AG08396 (cell line): ENCODE results near the gene WNK3.

Source experiments
- DNase-seq: peaks from one replicate; pipeline ENCODE4 v3.0.0; 2012; ENCODE audit warnings: low spot score, mixed read lengths

WNK3 gene

DNA sequence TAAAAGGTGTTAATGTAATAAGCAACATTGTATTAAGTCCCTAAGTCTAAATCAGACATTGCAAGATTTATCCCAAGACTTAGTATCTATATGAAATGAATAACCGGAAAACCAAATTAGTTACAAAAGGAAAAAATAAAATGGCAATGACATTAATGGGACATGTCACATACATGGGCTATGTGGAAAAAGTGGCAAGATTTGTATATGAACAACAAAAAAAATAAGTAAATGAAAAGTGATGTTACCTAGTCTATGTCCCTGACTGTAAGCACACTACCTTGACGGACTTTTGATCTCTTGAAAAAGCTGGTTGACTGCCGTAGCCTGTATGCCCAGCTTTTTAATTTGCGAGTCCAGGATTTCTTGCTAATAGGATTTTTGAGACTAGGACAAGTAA, 119.3 kb downstream of the WNK3 start:
- no peak for DNase-seq

DNA sequence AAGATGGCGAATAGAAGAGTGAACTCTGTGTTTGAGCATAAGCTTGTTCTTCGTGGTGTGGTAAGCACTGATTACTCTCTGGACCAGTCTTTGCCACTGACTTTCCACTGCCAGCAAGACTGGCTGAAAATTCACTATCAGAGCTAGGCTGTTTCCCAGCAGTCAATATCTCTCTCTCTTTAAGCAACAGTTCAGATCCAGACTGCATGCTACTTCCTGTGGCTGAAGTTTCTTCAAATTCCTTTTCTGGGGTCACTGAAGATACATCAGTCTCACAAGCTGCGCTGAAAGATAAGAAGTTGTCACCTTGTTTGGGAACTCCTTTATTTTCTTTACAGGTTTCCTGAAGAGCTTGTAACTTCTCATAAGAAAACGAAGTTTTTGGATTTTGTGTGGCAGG, 120.8 kb downstream of the WNK3 start:
- DNase-seq, result no peak

DNA sequence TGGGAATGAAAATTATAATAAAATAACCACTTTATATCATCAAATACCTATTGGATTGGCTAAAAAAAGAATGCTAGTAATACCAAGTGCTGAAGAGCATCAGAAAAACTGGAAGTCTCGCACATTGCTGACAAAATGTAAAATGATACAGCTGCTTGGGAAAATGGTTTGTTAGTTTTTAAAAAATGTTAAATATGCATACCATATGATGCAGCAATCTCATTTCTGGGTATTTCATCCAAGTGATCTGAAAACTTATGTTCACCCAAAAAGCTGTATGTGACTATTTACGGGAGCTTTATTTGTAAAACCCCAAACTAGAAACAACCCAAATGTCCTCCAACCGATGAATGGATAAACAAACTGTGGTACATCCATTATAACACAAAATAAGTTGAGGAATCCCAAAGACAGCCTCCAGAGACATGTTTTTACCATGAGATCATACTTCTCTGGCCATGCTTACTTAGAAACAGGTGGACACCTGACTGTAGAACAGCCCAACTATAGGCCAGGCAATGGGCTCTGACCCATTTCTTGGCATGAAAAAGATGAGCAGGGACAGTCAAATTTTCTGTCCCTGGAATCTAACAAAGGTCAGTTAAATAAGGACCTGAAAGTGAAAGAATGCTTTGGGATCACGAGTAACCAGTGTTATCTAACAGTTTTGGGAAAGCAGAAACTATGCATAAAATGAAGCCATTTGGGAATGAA, 127.3 kb downstream of the WNK3 start:
- no peak for DNase-seq

DNA sequence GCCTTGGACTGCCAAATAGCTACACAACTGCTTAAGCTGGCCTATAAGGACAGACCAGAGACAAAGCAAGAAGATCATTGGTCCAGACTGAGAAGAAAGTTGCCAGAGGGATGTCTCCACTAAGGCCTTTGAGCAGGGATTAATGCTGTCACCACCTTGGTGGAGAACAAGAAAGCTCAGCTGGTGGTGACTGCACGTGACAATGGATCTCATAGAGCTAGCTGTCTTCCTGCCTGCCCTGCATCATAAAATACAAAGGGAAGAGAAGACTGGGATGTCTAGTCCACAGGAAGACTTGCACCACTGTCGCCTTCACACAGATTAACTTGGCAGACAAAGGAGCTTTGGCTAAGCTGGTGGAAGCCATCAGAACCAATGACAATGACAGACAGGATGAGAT, 134.3 kb downstream of the WNK3 start:
- no peak for DNase-seq

DNA sequence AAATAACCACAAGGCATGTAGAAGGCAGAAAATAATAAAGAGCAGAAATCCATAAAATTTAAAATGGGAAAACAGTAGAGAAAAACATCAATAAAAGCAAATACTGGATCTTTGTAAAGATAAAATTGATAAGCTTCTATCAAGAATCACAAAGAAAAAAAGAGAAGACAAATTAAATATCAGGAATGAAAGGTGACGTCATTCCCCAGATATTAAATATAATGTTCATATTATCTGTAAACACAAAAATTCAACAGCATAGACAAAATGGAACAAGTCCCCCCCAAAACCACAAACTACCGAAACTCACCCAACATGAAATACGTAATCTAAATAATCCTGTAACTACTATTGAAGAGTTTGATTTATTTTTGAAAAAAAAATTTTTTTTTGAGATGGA, 144.2 kb downstream of the WNK3 start:
- no peak for DNase-seq

DNA sequence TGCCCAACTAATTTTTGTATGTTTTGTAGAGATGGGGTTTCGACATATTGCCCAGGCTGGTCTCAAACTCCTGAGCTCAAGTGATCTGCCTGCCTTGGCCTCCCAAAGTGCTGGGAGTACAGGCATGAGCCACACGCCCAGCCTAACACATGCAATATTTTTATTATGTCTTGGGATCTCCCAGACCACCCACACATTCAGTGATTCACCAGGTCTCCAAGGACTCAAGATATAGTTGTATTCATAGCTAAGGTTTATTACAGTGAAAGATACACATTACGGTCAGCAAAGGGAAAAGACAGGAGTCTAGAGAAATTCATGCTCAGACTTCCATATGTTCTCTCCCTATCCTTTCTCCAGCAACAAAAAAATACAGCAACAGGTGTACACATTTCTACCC, 149.3 kb downstream of the WNK3 start:
- DNase-seq, result no peak

DNA sequence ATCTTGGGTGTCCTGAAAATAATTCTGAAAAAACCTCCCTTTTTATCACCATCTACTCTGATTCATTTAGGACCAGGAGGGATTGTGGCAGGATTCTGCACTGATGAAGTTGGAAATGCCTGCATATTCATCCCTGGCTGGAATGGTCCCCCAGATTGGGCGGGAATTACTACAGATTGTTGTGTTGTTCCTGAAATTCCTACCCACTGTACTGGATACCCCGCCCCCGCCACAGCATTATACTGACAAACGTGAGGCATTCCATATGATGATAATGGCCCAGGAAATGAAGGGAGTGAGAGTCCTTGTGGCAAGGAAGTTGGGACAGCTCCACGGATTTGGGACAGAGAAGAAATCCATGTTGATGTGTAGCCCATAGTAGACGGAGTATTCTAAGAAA, 159.6 kb downstream of the WNK3 start:
- no peak for DNase-seq

DNA sequence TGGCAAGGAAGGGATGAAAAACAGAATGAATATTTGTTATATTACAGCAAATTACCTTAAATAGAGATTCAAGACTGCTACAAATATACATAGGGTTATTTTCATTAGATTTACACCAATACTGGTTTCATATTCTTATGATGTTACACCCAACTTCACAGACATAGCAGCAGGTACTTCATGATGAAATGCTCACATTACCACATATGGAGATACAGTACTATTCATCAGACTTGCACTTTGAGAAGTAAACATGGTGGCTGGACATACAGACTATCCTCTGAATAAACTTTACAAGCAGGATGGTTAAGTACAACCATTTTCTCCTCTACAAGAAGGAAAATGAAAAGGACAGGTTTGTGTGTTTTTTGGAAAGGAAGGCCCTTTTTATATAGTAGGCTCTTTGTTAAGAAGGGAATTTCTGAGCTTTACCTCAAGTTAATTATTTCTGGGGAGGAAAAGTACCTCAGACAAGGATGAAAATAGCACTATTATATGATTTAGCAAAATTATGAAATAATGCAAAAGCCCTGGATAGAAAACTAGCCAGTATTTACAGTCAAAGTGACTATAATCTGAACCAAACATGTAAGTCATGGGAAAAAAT, 162.8 kb downstream of the WNK3 start:
- no peak for DNase-seq

DNA sequence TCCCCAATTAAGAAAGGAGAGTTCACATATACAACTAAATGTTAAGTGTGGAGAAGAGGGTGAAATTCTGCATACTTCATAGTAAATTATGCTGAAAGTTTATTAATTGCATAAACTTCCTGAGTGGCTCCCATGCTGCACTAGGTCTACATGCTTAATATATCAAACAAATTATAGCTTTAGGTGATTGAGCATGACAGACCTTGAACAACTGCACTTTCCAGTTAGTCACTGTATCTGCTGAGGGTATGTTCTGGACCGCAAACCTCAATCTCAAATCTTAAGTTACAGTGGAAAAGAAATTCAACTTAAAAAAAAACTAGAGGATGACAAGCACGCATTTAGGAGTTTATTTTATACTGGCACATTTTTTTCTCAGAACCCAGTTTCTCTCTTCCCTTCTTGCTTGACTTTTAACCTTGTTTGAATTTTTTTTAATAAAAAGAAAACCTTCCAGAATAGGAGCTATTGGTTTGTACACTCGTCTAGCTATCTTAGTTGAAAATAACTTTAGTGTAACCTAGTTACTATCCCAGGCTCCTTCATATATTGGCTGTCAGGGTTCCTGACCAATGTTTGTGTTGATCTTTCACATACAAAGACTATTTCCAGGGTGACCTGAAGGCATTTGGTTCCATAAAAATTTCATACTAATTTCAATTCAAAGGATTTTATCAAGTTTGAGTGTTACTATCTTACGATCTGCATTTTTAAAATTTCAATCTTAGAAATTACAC, 164.6 kb downstream of the WNK3 start:
- no peak for DNase-seq

DNA sequence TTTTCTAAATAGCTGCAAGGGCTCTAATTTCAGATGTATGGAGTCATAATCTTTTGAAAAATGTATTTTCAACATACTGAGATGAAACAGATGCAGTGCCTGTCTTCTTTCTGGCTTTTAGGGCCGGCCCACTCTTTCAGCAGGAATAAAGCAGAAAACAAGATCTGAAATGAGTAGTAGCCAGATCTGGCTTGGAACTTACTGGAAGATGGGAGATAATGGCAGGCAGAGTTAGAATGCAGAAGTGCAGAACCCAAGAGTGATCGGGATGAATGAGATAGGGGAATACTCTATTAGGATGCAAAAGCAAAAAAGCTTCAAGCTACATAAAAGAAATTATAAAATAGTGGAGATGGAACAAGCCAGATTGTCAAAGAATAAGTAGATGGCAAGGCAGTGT, 173.4 kb downstream of the WNK3 start:
- DNase-seq, result no peak

DNA sequence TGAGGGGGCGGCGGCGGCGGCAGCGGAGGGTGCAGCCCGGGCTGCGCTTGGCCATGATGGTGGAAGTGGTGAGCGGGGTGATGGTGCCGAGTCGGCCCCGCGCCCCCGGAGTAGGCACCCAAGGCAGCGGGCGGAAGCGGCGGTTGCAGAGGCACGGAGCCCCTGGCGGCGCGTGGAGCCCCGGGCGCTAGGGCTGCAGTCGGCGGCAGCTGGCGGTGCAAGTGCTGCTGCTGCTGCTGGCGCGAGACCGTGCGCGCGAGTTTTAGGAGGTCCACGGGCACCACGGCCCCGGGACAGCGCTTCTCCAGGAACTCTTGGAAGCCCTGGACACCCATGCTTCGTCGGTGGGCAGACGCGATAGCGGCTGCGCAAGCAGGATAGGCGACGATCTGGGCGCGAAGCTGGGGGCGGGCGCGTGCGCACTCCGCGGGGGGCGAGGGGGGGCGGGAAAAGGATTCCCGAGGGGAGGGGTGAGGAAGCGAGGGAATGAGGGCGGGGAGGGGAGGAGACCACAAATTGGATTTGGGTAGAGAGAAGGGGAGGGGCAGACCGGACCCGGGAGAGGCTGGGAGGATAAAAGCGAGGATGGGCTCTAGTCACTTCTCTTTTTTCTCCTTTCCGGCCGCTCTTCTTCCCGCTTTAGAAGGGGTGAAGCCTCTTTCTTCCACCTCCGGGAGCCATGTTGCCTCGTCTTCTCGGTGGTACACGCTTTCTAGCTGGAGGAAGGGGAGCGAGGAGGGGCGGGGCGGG, 174.8 kb downstream of the WNK3 start, which contains the start of gene FAM120C:
Gene FAM120C, minus strand, starts transcription at position 391 of the 750 bp plus-strand sequence. Its CDS starts 56 bp downstream, at position 335.
- peak; percentile 89 for DNase-seq

DNA sequence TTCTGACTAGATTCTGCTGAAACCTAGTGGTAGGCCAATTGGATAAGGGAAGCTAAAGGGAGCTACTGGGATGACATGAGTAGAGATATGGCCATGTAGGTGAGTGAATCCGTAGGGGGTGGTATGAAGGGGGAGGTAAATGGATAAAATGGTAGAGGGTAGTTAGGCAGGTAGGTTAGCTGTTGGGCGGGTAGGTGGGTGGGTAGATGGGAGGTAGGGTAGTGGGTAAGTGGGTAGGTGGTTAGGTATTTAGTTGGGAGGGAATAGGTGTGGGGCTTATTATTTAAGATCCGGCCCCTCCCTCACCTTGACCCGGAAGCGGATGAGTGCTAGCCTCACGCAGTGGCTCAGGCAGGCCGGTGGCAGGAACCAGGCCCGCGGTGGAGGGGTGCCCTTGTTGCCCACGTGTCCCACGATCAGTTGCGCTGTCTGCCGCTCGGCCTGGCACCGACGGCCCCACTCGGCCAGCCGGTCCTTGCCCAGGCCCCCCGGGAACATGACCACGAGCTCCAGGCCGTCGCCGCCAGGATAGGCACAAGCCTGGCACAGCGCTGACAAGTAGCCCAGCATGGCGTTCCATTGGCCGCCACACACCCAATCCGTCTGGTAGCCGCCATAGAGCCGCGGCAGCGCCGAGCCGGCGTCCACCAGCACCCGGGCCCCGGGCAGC, 175.5 kb downstream of the WNK3 start:
- DNase-seq, result peak; percentile 41

DNA sequence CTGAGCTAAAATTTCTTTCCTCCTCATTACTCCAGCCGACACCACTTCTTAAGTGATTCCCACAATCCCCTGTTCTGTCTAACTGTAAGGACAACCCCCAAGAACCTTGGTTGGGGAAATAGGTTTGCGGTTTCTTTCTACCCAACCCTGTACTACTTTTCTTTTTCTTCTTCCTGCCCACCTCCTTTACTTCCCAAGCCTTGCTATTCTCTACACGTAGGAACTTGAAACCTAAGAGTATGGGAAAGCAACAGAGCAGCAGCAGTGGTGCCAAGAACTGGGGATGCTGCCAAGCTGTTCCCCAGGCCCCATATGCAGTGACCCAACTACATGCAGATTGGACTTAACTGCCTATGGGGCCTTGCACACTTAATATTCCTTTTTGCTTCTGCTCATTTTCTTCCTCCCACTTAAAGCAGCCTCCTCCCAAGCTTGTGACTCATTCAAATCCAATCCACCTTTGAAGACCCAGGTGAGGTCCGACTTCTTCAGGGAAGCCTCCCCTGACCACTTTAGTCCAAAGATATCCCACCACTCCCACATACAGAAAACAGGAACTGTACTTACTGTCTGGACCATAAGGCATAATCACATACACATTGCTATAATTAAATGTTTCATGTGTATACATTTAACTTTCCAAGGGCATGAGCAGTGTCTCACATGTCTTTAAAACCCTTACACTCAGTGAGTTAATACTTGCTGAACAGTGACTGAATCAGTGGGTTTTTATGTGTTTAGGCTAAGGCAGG, 176.5 kb downstream of the WNK3 start:
- no peak for DNase-seq

DNA sequence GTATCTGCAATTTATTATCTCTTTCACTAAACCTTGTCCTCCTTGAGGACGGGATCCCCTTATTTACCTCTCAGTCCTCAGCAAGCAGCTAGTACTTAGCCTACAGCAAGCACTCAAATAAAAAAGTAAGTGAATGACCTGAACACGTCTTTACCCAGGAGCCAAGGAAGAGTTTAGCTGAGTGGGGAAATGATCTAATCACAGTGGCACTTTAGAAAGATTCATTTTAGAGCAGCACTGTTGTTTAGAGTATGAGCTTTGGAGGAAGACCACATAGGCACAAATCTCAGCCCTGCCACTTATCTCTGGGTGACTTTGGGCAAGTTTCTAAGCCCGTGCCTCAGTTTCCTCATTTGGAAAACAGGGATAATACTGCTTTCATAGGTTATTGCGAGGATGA, 177.4 kb downstream of the WNK3 start:
- peak; percentile 11 for DNase-seq

DNA sequence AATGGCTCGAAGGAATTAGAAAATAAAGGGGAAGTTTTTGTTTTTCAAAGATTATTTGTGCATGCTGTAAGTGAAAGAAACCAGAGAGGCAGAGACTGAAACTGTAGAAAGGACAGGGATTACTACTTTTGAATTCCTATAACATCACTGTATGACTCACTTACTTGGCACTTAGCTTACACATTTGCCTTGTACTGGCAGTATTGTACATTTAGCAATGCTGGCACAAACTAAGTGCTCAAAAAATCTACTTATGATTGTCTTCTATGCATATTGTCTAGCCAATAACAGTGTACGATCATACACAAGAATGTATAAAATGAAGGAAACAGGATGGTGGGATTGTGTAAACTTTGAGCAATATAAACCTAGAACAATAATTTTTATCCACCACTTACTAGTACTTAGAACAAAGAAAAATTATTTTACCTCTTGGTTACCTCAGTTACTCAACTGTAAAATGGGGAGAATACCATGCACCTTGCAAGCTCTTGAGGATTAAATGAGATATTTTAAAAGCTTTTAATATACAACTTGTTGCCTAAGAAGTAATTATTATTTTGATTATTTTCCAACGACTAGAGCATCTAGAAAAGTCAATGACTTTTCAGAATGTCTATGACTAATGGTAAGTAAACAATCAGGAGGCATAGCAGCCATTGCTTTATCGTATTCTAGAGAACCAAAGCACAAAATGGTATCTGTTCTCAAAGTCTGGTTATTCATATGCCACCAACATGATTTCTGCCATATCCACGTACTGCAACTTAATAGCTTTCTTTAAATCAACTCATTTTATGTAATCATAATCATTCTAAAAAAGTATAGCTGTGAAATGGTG, 179.5 kb downstream of the WNK3 start:
- peak; percentile 26 for DNase-seq

DNA sequence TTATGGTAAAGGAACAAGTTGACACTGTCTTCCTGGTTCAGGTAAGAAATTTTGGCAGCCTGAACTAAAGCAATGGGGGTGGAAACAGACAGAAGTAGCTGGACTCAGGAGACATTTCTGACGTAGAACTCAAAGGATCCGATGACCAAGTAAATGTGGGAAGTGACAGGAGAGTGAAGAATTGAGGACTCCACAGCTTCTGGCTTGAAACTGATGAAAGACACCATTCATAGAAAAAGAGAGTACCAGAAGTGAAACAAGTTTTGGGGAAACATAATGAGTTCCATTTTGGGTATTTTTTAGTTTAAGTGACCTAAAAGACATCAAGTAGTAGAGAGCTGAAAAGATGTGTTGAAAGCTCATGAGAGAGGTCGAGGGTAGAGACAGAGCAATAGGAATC, 180.5 kb downstream of the WNK3 start:
- no peak for DNase-seq

DNA sequence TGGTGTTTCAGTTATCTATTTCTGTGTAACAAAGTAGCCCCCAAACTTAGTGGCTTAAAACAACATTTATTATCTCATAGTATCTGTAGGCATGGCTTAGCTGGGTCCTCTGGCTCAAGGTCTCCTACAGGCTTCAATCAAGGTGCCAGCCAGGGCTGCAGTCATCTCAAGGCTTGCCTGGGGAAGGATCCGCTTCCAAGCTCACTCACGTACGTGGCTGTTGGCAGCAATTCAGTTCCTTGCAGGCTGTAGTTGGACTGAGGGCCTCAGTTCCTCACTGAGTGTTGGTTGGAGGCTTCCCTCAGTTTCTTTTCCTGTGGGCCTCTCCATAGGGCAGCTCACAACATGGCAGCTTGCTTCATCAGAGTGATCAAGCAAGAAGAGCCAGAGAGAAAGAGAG, 184.1 kb downstream of the WNK3 start:
- no peak for DNase-seq

DNA sequence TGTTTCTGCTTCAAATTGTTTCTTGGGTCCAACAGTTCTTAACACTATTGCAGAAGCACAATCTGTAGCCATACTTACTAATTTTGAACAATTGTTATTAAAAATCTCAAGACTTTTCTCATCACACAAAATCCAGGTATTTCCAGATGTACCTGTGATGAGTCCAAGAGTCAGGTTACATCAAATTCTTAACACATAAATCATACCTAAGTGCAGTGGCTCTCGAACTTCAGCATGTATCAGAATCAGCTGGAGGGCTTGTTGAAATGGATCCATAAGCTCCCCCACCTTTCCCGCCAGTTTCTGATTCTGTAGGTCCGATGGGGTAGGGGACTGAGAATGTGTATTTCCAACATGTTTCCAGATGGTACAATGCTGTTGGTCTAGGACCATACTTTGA, 185.4 kb downstream of the WNK3 start:
- no peak for DNase-seq

DNA sequence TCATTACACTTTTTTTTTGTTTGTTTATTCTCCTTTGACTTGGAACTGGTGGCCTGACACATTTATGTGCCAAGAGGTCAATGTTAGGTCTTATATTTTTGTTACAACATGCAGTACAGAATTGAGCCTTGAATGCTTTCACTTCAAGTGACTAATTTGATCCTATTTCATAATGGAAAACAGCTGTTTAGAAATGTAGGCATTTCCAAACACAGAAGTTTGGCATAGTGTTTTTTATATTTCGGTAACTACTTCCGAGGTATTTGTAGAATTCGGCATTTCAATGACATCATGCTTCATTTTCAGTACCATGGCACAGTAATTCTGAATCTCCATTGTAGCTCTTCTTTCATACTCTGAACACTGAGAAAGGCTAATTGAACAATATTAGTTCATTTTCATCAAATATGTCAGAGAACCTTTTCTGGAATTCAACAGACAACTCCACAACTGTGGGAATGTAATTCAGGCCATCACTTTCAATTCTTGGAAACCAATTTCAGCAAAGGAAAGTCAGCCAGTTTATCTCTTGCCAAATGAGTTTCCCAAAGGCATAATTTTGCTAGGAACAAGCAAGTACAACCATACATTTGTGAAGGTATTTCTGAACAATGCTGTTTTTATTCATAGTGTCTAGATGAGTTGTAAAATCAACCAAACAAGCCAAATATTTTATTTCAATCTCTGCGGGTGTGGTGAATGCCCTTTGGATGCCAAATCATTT, 186.2 kb downstream of the WNK3 start:
- peak; percentile 4 for DNase-seq

DNA sequence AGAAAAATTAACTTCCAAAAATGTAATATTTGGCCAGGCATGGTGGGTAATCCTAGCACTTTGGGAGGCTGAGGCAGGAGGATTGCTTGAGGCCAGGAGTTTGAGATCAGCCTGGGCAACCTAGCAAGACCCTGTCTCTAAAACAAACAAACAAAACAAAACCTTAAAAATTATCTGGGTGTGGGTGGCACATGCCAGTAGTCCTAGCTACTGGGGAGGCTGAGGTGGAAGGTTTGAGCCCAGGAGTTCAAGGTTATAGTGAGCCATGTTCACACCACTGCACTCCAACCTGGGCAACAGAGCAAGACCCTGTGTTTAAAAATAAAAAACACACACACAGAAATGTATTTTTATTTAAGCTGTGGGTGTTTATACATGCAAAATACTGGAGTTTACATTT, 186.8 kb downstream of the WNK3 start:
- DNase-seq, result no peak
